Fibroblast of mammary gland (primary cell): ENCODE results near the gene NMB.

ENCODE experiments used
- DNase-seq: peaks from one replicate; pipeline ENCODE4 v3.0.0-alpha.2; 2010; ENCODE audit warnings: low read depth
- H3K4me3 ChIP-seq: 2 replicates; pipeline ENCODE4 v1.5.1; 2011; ENCODE audit warnings: low read depth, mild to moderate bottlenecking, low read length, moderate library complexity; ENCODE audit not compliant: control insufficient read depth
- CTCF ChIP-seq: conservative IDR thresholded peaks from 2 replicates; pipeline ENCODE4 v1.5.1; 2011; ENCODE audit warnings: low read depth, low read length, inconsistent platforms; ENCODE audit not compliant: control insufficient read depth, insufficient read depth

The NMB gene

GRCh38 chr15:84669726-84670125, 11.7 kb upstream of the NMB start:
- DNase-seq, result peak; percentile 97
- H3K4me3 ChIP-seq, result no peak overlapping the region
- no peak for TF ChIP-seq CTCF

GRCh38 chr15:84668221-84668982, 10.4 kb upstream of the NMB start:
- TF ChIP-seq CTCF, result no peak
- no peak for DNase-seq
- H3K4me3 ChIP-seq, result no peak overlapping the region

GRCh38 chr15:84666373-84666772, 8.4 kb upstream of the NMB start:
- DNase-seq, result peak; percentile 49
- no peak overlapping the region for H3K4me3 ChIP-seq
- no peak for TF ChIP-seq CTCF

- DNase-seq, result no peak
- no peak overlapping the region for H3K4me3 ChIP-seq
- TF ChIP-seq CTCF, result no peak
Measured at GRCh38 chr15:84661001-84661400, 3.0 kb upstream of the NMB start.

- H3K4me3 ChIP-seq, result no peak overlapping the region
- TF ChIP-seq CTCF, result no peak
- DNase-seq, result no peak
Measured at GRCh38 chr15:84659904-84660781, 2.1 kb upstream of the NMB start.

- peak overlapping the region; percentile 45 for H3K4me3 ChIP-seq
- TF ChIP-seq CTCF, result no peak
- no peak for DNase-seq
Measured at GRCh38 chr15:84658788-84659411, 901 bp upstream of the NMB start.
